Neural cell (in vitro differentiated cells): Measurements from ENCODE around the gene GNG11. TPM values are rescaled to one million over a fixed set of nuclear protein-coding genes. Genes with fewer than 3 reads are reported as not detected.

Source experiments
- H2AFZ ChIP-seq: fragments of 200-600, 300-800 bp; sonication (generic), shearing (Covaris generic); 2 replicates; pipeline ENCODE4 v1.6.0; 2014; ENCODE audit warnings: low read depth, mild to moderate bottlenecking, antibody characterized with exemption, low read length, moderate library complexity
- H3F3A ChIP-seq: fragments of 200-600 bp; shearing (Covaris generic); 2 replicates; pipeline ENCODE4 v1.6.1; 2016; ENCODE audit warnings: mild to moderate bottlenecking, moderate library complexity, mixed read lengths, antibody characterized with exemption, low read length; ENCODE audit not compliant: insufficient read depth, poor library complexity, severe bottlenecking
- H3K27ac ChIP-seq: fragments of 200-600, 300-800 bp; sonication (generic), shearing (Covaris generic); 2 replicates; pipeline ENCODE4 v1.5.1; 2014; ENCODE audit warnings: mild to moderate bottlenecking, low read length, moderate library complexity
- H3K27me3 ChIP-seq: fragments of 300-800, 200-600 bp; sonication (generic), shearing (Covaris generic); 2 replicates; pipeline ENCODE4 v1.6.0; 2014; ENCODE audit warnings: mild to moderate bottlenecking, low read depth, low read length, moderate library complexity; ENCODE audit not compliant: insufficient read depth
- H3K36me3 ChIP-seq: fragments of 300-800, 200-600 bp; sonication (generic), shearing (Covaris generic); 2 replicates; pipeline ENCODE4 v1.5.1; 2014; ENCODE audit warnings: mild to moderate bottlenecking, antibody characterized with exemption, low read length, moderate library complexity; ENCODE audit not compliant: insufficient read depth
- H3K4me2 ChIP-seq: fragments of 300-800, 200-600 bp; sonication (generic), shearing (Covaris generic); 2 replicates; pipeline ENCODE4 v1.6.0; 2014; ENCODE audit warnings: mild to moderate bottlenecking, low read length
- H3K4me3 ChIP-seq: fragments of 300-800, 200-600 bp; sonication (generic), shearing (Covaris generic); 2 replicates; pipeline ENCODE4 v1.5.1; 2014; ENCODE audit warnings: mild to moderate bottlenecking, low read length, moderate library complexity
- H3K79me2 ChIP-seq: fragments of 200-600 bp; shearing (Covaris generic); replicated peaks from 2 replicates; pipeline ENCODE4 v1.6.0; 2014; ENCODE audit warnings: mild to moderate bottlenecking, low read length, moderate library complexity; ENCODE audit not compliant: insufficient read depth
- H3K9ac ChIP-seq: fragments of 300-800, 200-600 bp; sonication (generic), shearing (Covaris generic); 2 replicates; pipeline ENCODE4 v1.6.1; 2016; ENCODE audit warnings: mild to moderate bottlenecking, low read length, mixed read lengths
- H3K9me2 ChIP-seq: fragments of 200-600 bp; shearing (Covaris generic); 2 replicates; pipeline ENCODE4 v1.6.1; 2016; ENCODE audit warnings: mild to moderate bottlenecking, low read length, mixed read lengths; ENCODE audit not compliant: insufficient read depth
- H3K9me3 ChIP-seq: fragments of 200-600, 300-800 bp; sonication (generic), shearing (Covaris generic); 2 replicates; pipeline ENCODE4 v1.6.1; 2016; ENCODE audit warnings: mild to moderate bottlenecking, mixed run types, low read length, moderate library complexity, mixed read lengths
- H4K20me1 ChIP-seq: fragments of 200-600 bp; shearing (Covaris generic); 2 replicates; pipeline ENCODE4 v1.6.1; 2016; ENCODE audit warnings: mild to moderate bottlenecking, mixed run types; ENCODE audit not compliant: insufficient read depth
- EP300 ChIP-seq: fragments of 450-650 bp; conservative IDR thresholded peaks from 2 replicates; pipeline ENCODE4 v1.6.1; 2014; ENCODE audit warnings: antibody characterized with exemption, mild to moderate bottlenecking, moderate library complexity; ENCODE audit not compliant: poor library complexity, severe bottlenecking
- EZH2 ChIP-seq: fragments of 200-600, 300-800 bp; shearing (Covaris generic), sonication (generic); IDR thresholded peaks from 2 replicates; pipeline ENCODE4 v1.6.1; 2014; ENCODE audit warnings: antibody characterized with exemption, low read length, borderline replicate concordance, mild to moderate bottlenecking; ENCODE audit not compliant: insufficient read depth, poor library complexity, severe bottlenecking
- MXI1 ChIP-seq: fragments of 450-650 bp; conservative IDR thresholded peaks from 2 replicates; pipeline ENCODE4 v1.6.1; 2014; ENCODE audit warnings: antibody characterized with exemption, mild to moderate bottlenecking; ENCODE audit not compliant: poor library complexity, severe bottlenecking
- POLR2AphosphoS5 ChIP-seq: IDR thresholded peaks from 2 replicates; pipeline ENCODE4 v1.6.1; 2012
- RAD21 ChIP-seq: fragments of 450-650 bp; conservative IDR thresholded peaks from 2 replicates; pipeline ENCODE4 v1.6.1; 2014; ENCODE audit warnings: antibody characterized with exemption, mild to moderate bottlenecking, moderate library complexity
- SMC3 ChIP-seq: fragments of 450-650 bp; conservative IDR thresholded peaks from 2 replicates; pipeline ENCODE4 v1.6.1; 2014; ENCODE audit warnings: antibody characterized with exemption, mild to moderate bottlenecking, moderate library complexity; ENCODE audit not compliant: poor library complexity
- TAF1 ChIP-seq: IDR thresholded peaks from 2 replicates; pipeline ENCODE4 v1.6.1; 2012; ENCODE audit warnings: low read depth
- polyA plus RNA-seq: library from polyadenylated mRNA; depleted of rRNA; stranded (reverse); fragments of >200 nt; gene quantifications from 2 replicates; pipeline ENCODE4 v1.2.3, GENCODE V29; 2014
- TF ChIP-seq, protein P1 (sequence below): fragments of 450-650 bp; IDR thresholded peaks from 2 replicates; pipeline ENCODE4 v1.5.1; 2014; ENCODE audit warnings: antibody characterized with exemption, mild to moderate bottlenecking, moderate library complexity; ENCODE audit not compliant: poor library complexity, severe bottlenecking
- TF ChIP-seq, protein P2 (sequence below): IDR thresholded peaks from 2 replicates; pipeline ENCODE4 v1.6.1; 2012; ENCODE audit warnings: borderline replicate concordance

GNG11 gene
- polyA plus RNA-seq, 1 donor from 2014 or later: 0.25 TPM

DNA sequence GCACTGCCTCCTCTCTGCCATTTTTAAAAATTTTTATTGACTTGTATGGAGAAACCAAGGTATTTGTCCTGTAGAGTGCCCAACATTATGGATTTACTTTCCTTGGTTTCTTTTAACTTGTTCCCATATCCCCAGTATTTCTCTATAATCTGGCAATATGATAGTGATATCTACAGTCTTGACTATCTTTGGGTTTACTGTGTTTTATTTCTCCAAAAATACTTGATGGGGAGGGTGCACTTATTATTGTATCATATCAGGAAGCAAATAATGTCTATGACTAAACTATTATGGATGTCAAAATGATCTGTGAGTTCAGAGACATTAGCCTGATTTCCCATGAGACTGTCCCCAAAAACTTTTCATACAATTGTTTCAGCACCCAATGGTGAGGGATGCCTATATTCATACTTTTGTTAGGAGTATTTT, 37.6 kb upstream of the GNG11 start:
- no peaks in the 10 kb centered on the region for H4K20me1 ChIP-seq
- H3K79me2 ChIP-seq: no peaks in the 10 kb centered on the region
- H3K4me2 ChIP-seq: no peak overlapping the region
- H3K9me2 ChIP-seq: no peaks in the 10 kb centered on the region
- peaks cover 3% of the 10 kb centered on the region for H3K27me3 ChIP-seq
- H3K9ac ChIP-seq: no peak overlapping the region
- no peaks in the 10 kb centered on the region for H3F3A ChIP-seq
- TF ChIP-seq, protein P1, sequence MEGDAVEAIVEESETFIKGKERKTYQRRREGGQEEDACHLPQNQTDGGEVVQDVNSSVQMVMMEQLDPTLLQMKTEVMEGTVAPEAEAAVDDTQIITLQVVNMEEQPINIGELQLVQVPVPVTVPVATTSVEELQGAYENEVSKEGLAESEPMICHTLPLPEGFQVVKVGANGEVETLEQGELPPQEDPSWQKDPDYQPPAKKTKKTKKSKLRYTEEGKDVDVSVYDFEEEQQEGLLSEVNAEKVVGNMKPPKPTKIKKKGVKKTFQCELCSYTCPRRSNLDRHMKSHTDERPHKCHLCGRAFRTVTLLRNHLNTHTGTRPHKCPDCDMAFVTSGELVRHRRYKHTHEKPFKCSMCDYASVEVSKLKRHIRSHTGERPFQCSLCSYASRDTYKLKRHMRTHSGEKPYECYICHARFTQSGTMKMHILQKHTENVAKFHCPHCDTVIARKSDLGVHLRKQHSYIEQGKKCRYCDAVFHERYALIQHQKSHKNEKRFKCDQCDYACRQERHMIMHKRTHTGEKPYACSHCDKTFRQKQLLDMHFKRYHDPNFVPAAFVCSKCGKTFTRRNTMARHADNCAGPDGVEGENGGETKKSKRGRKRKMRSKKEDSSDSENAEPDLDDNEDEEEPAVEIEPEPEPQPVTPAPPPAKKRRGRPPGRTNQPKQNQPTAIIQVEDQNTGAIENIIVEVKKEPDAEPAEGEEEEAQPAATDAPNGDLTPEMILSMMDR: no peak
- no peak for TF ChIP-seq RAD21
- no peak for TF ChIP-seq EP300
- TF ChIP-seq SMC3: no peak
- TF ChIP-seq EZH2: no peak
- TF ChIP-seq, protein P2, sequence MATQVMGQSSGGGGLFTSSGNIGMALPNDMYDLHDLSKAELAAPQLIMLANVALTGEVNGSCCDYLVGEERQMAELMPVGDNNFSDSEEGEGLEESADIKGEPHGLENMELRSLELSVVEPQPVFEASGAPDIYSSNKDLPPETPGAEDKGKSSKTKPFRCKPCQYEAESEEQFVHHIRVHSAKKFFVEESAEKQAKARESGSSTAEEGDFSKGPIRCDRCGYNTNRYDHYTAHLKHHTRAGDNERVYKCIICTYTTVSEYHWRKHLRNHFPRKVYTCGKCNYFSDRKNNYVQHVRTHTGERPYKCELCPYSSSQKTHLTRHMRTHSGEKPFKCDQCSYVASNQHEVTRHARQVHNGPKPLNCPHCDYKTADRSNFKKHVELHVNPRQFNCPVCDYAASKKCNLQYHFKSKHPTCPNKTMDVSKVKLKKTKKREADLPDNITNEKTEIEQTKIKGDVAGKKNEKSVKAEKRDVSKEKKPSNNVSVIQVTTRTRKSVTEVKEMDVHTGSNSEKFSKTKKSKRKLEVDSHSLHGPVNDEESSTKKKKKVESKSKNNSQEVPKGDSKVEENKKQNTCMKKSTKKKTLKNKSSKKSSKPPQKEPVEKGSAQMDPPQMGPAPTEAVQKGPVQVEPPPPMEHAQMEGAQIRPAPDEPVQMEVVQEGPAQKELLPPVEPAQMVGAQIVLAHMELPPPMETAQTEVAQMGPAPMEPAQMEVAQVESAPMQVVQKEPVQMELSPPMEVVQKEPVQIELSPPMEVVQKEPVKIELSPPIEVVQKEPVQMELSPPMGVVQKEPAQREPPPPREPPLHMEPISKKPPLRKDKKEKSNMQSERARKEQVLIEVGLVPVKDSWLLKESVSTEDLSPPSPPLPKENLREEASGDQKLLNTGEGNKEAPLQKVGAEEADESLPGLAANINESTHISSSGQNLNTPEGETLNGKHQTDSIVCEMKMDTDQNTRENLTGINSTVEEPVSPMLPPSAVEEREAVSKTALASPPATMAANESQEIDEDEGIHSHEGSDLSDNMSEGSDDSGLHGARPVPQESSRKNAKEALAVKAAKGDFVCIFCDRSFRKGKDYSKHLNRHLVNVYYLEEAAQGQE: no peak
- TF ChIP-seq TAF1: no peak
- H3K4me3 ChIP-seq: no peak overlapping the region
- no peaks in the 10 kb centered on the region for H3K36me3 ChIP-seq
- peaks cover 2% of the 10 kb centered on the region for H3K9me3 ChIP-seq
- H2AFZ ChIP-seq: no peak overlapping the region
- H3K27ac ChIP-seq: no peak overlapping the region

- H3F3A ChIP-seq: no peaks in the 10 kb centered on the region
- no peaks in the 10 kb centered on the region for H3K9me3 ChIP-seq
- no peaks in the 10 kb centered on the region for H3K79me2 ChIP-seq
- H3K9me2 ChIP-seq: no peaks in the 10 kb centered on the region
- no peak overlapping the region for H2AFZ ChIP-seq
- no peak overlapping the region for H3K4me2 ChIP-seq
- TF ChIP-seq POLR2AphosphoS5 (no peak), MXI1 (no peak), SMC3 (no peak), TAF1 (no peak), RAD21 (no peak), EP300 (no peak), EZH2 (no peak)
- TF ChIP-seq, protein P2: no peak
- TF ChIP-seq, protein P1: no peak
- no peak overlapping the region for H3K9ac ChIP-seq
- no peak overlapping the region for H3K27ac ChIP-seq
- no peak overlapping the region for H3K4me3 ChIP-seq
- no peaks in the 10 kb centered on the region for H4K20me1 ChIP-seq
- H3K27me3 ChIP-seq: peaks cover 10% of the 10 kb centered on the region
- H3K36me3 ChIP-seq: no peaks in the 10 kb centered on the region
These were observed 37.0 kb upstream of the GNG11 start for GRCh38 chr7:93884541-93884940.
